Ovary (tissue), 9 donors: Measurements from ENCODE around the gene ELAVL1. TPM values are rescaled to one million over a fixed set of nuclear protein-coding genes. Genes with fewer than 3 reads are reported as not detected.
A peak's percentile ranks its signal among the peaks of the same experiment; 100 is the strongest.

Source experiments
- DNase-seq, 5 donors: peaks; one replicate each; pipeline ENCODE4 v3.0.0-alpha.2; 2019 to 2020
- H3K27ac ChIP-seq, 2 donors: fragments of 200-600 bp; one replicate each; pipeline versions ENCODE4 v1.5.1 to v1.8.0; 2019 to 2022
- H3K27me3 ChIP-seq: fragments of 200-600 bp; one replicate; pipeline ENCODE4 v1.8.0; 2022
- H3K36me3 ChIP-seq: fragments of 200-600 bp; sonication (generic); one replicate; pipeline ENCODE4 v1.5.1; 2019
- H3K4me1 ChIP-seq: one replicate; pipeline ENCODE4 v1.8.1; 2013; ENCODE audit warnings: mild to moderate bottlenecking, moderate library complexity; ENCODE audit not compliant: insufficient read depth
- H3K4me3 ChIP-seq: fragments of 200-600 bp; sonication (generic); one replicate; pipeline ENCODE4 v1.5.1; 2017
- H3K9me3 ChIP-seq, 2 donors: fragments of 200-600 bp in 1 of 2; sonication (generic) in 1 of 2; one replicate each; pipeline versions ENCODE4 v1.5.1 to v1.8.1; 2013 to 2019; ENCODE audit warnings: mild to moderate bottlenecking in 1 of 2, moderate library complexity in 1 of 2
- EP300 ChIP-seq: sonication (generic); formaldehyde crosslinking; IDR thresholded peaks from one replicate; pipeline ENCODE4 v1.6.1; 2017; ENCODE audit warnings: antibody characterized with exemption
- POLR2A ChIP-seq: fragments of 450-650 bp; IDR thresholded peaks from one replicate; pipeline ENCODE4 v1.6.1; 2017; ENCODE audit warnings: antibody characterized with exemption, mild to moderate bottlenecking, moderate library complexity
- WGBS, 3 donors: extraction: QIAGEN DNeasy Blood & Tissue Kit in 1 of 3; methylation state at CpG; one replicate each; pipeline versions ENCODE4 v1.1.5 to v1.1.7; 2013 to 2017; 5-methylcytosine and 5-hydroxymethylcytosine counted together
- intact Hi-C, 4 donors: fragments of 100-400 bp; cut with DNase I; formaldehyde crosslinking; loops; one replicate each; pipeline versions ENCODE4 v1.11.0 to v1.15.1; 2022 to 2023
- polyA plus RNA-seq, 2 donors: library from polyadenylated mRNA; stranded (reverse); fragments of 200-250 nt in 1 of 2; fragments of 350-450 nt in 1 of 2; fragmentation: Illumina TruSeq in 1 of 2; extraction: RNeasy Lipid Tissue Mini Kit (QIAGEN cat#74804) in 1 of 2; gene quantifications; one replicate each; pipeline ENCODE4 v1.2.3, GENCODE V29; 2013 to 2014
- total RNA-seq, 7 donors: library from RNA; depleted of rRNA in 2 of 7; stranded (reverse); fragments of >200 nt in 2 of 7; fragmentation: NEBNext Ultra II Directional in 3 of 7; extraction: Animal tissue kit (Norgen Biotek cat#: 25700) in 3 of 7; gene quantifications; one replicate each; pipeline versions ENCODE4 v1.1.0 to v1.2.4, GENCODE V29; 2016 to 2023
- TF ChIP-seq, protein P1 (sequence below), 3 donors: fragments of 450-650 bp in 2 of 3; fragments of 200-600 bp in 1 of 3; IDR thresholded peaks; one replicate each; pipeline versions ENCODE4 v1.5.1 to v1.8.0; 2016 to 2022; ENCODE audit warnings: antibody characterized with exemption in 3 of 3, mild to moderate bottlenecking in 1 of 3
- donor health status: DM: no; HTN: no; CAD: no; lungs with moderate emphysema.
- donor health status: DM: no; HTN: no; CAD: no.
- donor health status: Bipolar disorder and iron deficiency.
- donor health status: DM: yes; HTN: yes; CAD: no.
- donor health status: DM: no; HTN: no; CAD: no.
- donor health status: DM: yes; HTN: yes; CAD: no.

The ELAVL1 gene
- total and polyA plus RNA-seq, 9 donors = 13.8 to 78.4 (median 63.5) TPM

DNA sequence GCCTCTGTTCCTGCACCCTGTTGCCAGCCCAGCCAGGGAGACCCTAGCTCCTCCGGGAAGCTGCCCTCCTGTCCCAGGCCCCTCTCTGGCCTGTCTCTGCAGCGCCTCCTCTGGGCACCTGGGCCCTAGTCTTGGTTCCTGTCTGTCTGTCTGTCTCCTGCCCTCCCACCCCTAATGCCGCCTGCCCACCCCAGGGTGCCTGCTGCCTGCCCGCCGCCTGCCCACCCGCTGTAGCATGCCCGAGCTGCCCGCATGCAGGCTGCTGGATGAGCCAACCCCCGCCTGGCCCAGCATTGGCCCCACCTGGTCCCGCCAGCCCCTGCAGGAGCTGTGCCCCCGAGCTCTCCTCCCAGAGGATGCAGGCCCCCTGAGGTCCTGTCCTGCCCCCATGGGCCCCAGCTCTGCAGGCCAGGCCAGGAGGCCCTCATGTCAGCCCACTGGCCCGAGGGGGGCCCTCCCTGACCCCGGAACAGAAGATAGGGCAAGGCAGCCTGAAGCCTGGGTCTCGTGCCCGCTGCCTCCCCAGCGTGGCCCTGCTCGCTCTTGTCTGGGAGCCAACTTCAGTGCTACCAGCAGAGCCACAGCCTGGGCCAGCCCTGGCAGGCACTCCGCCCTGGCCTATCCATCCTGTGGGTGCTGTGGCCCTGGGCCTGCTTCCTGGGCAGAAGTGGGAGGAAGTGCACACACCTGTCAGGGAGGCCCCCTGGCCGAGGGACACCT, 96.5 kb downstream of the ELAVL1 start:
- no peaks in the 10 kb centered on the region for H3K36me3 ChIP-seq
- H3K27ac ChIP-seq = no peak overlapping the region
- H3K4me3 ChIP-seq = no peak overlapping the region
- no peaks in the 10 kb centered on the region for H3K27me3 ChIP-seq
- TF ChIP-seq EP300 = no peak
- TF ChIP-seq, protein P1, sequence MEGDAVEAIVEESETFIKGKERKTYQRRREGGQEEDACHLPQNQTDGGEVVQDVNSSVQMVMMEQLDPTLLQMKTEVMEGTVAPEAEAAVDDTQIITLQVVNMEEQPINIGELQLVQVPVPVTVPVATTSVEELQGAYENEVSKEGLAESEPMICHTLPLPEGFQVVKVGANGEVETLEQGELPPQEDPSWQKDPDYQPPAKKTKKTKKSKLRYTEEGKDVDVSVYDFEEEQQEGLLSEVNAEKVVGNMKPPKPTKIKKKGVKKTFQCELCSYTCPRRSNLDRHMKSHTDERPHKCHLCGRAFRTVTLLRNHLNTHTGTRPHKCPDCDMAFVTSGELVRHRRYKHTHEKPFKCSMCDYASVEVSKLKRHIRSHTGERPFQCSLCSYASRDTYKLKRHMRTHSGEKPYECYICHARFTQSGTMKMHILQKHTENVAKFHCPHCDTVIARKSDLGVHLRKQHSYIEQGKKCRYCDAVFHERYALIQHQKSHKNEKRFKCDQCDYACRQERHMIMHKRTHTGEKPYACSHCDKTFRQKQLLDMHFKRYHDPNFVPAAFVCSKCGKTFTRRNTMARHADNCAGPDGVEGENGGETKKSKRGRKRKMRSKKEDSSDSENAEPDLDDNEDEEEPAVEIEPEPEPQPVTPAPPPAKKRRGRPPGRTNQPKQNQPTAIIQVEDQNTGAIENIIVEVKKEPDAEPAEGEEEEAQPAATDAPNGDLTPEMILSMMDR (IDR thresholded peaks at IDR 0.05) = no peak
- TF ChIP-seq POLR2A = no peak
- WGBS, 3 donors = 86 to 90% (median 88%) methylated on average over 17 to 19 of the region's 19 CpGs
- DNase-seq = peak in 3 of 5 donors; percentile 23 to 35 (median 31)
- H3K4me1 ChIP-seq = peaks cover 13% of the 10 kb centered on the region
- no peaks in the 10 kb centered on the region for H3K9me3 ChIP-seq
- intact Hi-C loops = no loop called here

Other genes with a start within 250 kb of the ELAVL1 start
- gene CLEC4M, start 242.4 kb downstream of the ELAVL1 start, total RNA-seq = 10 to 100 TPM in 1 of 7 donors, 1 to 10 TPM in 5, under 1 TPM in 1; 0.65 to 19.8 (median 2.9) TPM
- 1 to 10 TPM; 3.6 to 7.2 TPM for gene CLEC4M, start 242.4 kb downstream of the ELAVL1 start, polyA plus RNA-seq
- gene EVI5L, start 175.4 kb downstream of the ELAVL1 start, total RNA-seq = 10 to 100 TPM in 5 of 7 donors, 1 to 10 TPM in 2; 5.1 to 15.9 (median 13.1) TPM
- gene EVI5L, start 175.4 kb downstream of the ELAVL1 start, polyA plus RNA-seq = 10 to 100 TPM in 1 of 2 donors, 1 to 10 TPM in 1; 7.2 to 10.9 TPM
- 1 to 10 TPM in 3 of 7 donors, under 1 TPM in 4; 0.45 to 2.2 (median 0.95) TPM for gene PRR36, start 131.3 kb downstream of the ELAVL1 start, total RNA-seq
- under 1 TPM; 0.05 to 0.27 TPM for gene PRR36, start 131.3 kb downstream of the ELAVL1 start, polyA plus RNA-seq
- 1 to 10 TPM in 1 of 7 donors, under 1 TPM in 4, not detected in 2; 0.10 to 2.1 (median 0.72) TPM for gene LRRC8E, start 117.1 kb downstream of the ELAVL1 start, total RNA-seq
- gene LRRC8E, start 117.1 kb downstream of the ELAVL1 start, polyA plus RNA-seq = under 1 TPM; 0.13 to 0.97 TPM
- 10 to 100 TPM in 5 of 7 donors, 1 to 10 TPM in 2; 9.2 to 35.5 (median 26.3) TPM for gene MAP2K7, start 101.8 kb downstream of the ELAVL1 start, total RNA-seq
- gene MAP2K7, start 101.8 kb downstream of the ELAVL1 start, polyA plus RNA-seq = 10 to 100 TPM in 1 of 2 donors, 1 to 10 TPM in 1; 6.3 to 32.2 TPM
- 1 to 10 TPM in 2 of 7 donors, not detected in 5; 1.0 to 6.9 TPM for gene TGFBR3L, start 90.8 kb downstream of the ELAVL1 start, total RNA-seq
- gene TGFBR3L, start 90.8 kb downstream of the ELAVL1 start, polyA plus RNA-seq = under 1 TPM in 1 of 2 donors, not detected in 1; 0.18 TPM
- gene SNAPC2, start 85.3 kb downstream of the ELAVL1 start, total RNA-seq = 10 to 100 TPM in 6 of 7 donors, 1 to 10 TPM in 1; 8.8 to 26.6 (median 16.3) TPM
- gene SNAPC2, start 85.3 kb downstream of the ELAVL1 start, polyA plus RNA-seq = 10 to 100 TPM in 1 of 2 donors, 1 to 10 TPM in 1; 1.8 to 19.8 TPM
- gene CTXN1, start 79.5 kb downstream of the ELAVL1 start, total RNA-seq = 10 to 100 TPM in 2 of 7 donors, 1 to 10 TPM in 5; 1.4 to 99.7 (median 6.1) TPM
- 1 to 10 TPM in 1 of 2 donors, not detected in 1; 3.3 TPM for gene CTXN1, start 79.5 kb downstream of the ELAVL1 start, polyA plus RNA-seq
- 100 to 1,000 TPM in 1 of 7 donors, 10 to 100 TPM in 6; 43.4 to 110 (median 51.8) TPM for gene TIMM44, start 62.0 kb downstream of the ELAVL1 start, total RNA-seq
- 10 to 100 TPM; 29.8 to 48.4 TPM for gene TIMM44, start 62.0 kb downstream of the ELAVL1 start, polyA plus RNA-seq
- not detected for gene CCL25, start 47.1 kb upstream of the ELAVL1 start, total RNA-seq
- gene CCL25, start 47.1 kb upstream of the ELAVL1 start, polyA plus RNA-seq = not detected
- gene FBN3, start 144.0 kb upstream of the ELAVL1 start, total RNA-seq = under 1 TPM in 6 of 7 donors, not detected in 1; 0.08 to 0.74 (median 0.28) TPM
- under 1 TPM in 1 of 2 donors, not detected in 1; 0.21 TPM for gene FBN3, start 144.0 kb upstream of the ELAVL1 start, polyA plus RNA-seq
- 10 to 100 TPM; 28.7 to 61.6 (median 45.5) TPM for gene CERS4, start 203.7 kb upstream of the ELAVL1 start, total RNA-seq
- gene CERS4, start 203.7 kb upstream of the ELAVL1 start, polyA plus RNA-seq = 10 to 100 TPM; 20.1 to 37.4 TPM